Testis (tissue), 3 donors: ENCODE results near the gene BPIFA3. TPM values are rescaled to one million over a fixed set of nuclear protein-coding genes. Genes with fewer than 3 reads are reported as not detected.

Source experiments
- DNase-seq: peaks from one replicate; pipeline ENCODE4 v3.0.0-alpha.2; 2019
- H3K27ac ChIP-seq, 2 donors: fragments of 200-600 bp; sonication (generic); one replicate each; pipeline ENCODE4 v1.5.1; 2019
- H3K27me3 ChIP-seq: fragments of 200-600 bp; sonication (generic); one replicate; pipeline ENCODE4 v1.5.1; 2019
- H3K36me3 ChIP-seq: fragments of 200-600 bp; sonication (generic); one replicate; pipeline ENCODE4 v1.5.1; 2017; ENCODE audit warnings: low read depth; ENCODE audit errors: missing control alignments
- H3K4me1 ChIP-seq: fragments of 200-600 bp; sonication (generic); one replicate; pipeline ENCODE4 v1.5.1; 2019
- H3K4me3 ChIP-seq, 2 donors: fragments of 200-600 bp; sonication (generic); one replicate each; pipeline ENCODE4 v1.5.1; 2017 to 2019
- H3K9me3 ChIP-seq: fragments of 200-600 bp; sonication (generic); one replicate; pipeline ENCODE4 v1.5.1; 2017
- CTCF ChIP-seq, 3 experiments: fragments of 450-650 bp in 2 of 3; fragments of 200-600 bp in 1 of 3; sonication (generic) in 1 of 3; IDR thresholded peaks; one replicate each; pipeline ENCODE4 v1.5.1; 2016 to 2019; ENCODE audit warnings: antibody characterized with exemption in 3 of 3, mild to moderate bottlenecking in 2 of 3, moderate library complexity in 1 of 3
- POLR2A ChIP-seq: fragments of 450-650 bp; IDR thresholded peaks from one replicate; pipeline ENCODE4 v1.6.1; 2017; ENCODE audit warnings: antibody characterized with exemption, mild to moderate bottlenecking, moderate library complexity
- WGBS, 2 donors: methylation state at CpG; one replicate each; pipeline ENCODE4 v1.1.5; 2018; 5-methylcytosine and 5-hydroxymethylcytosine counted together
- intact Hi-C: fragments of 100-400 bp; cut with DNase I; formaldehyde crosslinking; loops from one replicate; pipeline ENCODE4 v1.15.1; 2023; ENCODE audit warnings: low total_unique reads
- polyA plus RNA-seq: library from polyadenylated mRNA; stranded (reverse); fragments of 350-450 nt; fragmentation: Illumina TruSeq; extraction: RNeasy Lipid Tissue Mini Kit (QIAGEN cat#74804); gene quantifications from one replicate; pipeline ENCODE4 v1.2.3, GENCODE V29; 2014; ENCODE audit warnings: low read depth, low replicate concordance; ENCODE audit not compliant: insufficient read depth
- total RNA-seq, 2 donors: library from RNA; depleted of rRNA; stranded (reverse); fragments of >200 nt; gene quantifications; one replicate each; pipeline ENCODE4 v1.2.3, GENCODE V29; 2016

The BPIFA3 gene
- total and polyA plus RNA-seq, 3 donors from 2014 or later, result 30.7 to 147 (median 106) TPM

- no peaks in the 10 kb centered on the region for H3K9me3 ChIP-seq
- H3K4me1 ChIP-seq, result no peaks in the 10 kb centered on the region
- intact Hi-C loops, result no loop called here
- no peak for DNase-seq
- H3K4me3 ChIP-seq, result no peak overlapping the region
- no peaks in the 10 kb centered on the region for H3K27me3 ChIP-seq
- WGBS, 2 donors, result 80 to 85% methylated on average over 3 of the region's 3 CpGs
- H3K27ac ChIP-seq, result no peak overlapping the region
- TF ChIP-seq CTCF (IDR thresholded peaks at IDR 0.05) (no peak), POLR2A (no peak)
- no peaks in the 10 kb centered on the region for H3K36me3 ChIP-seq
Observed at GRCh38 chr20:33176101-33176500, 41.1 kb upstream of the BPIFA3 start.

- TF ChIP-seq POLR2A (no peak), CTCF (IDR thresholded peaks at IDR 0.05) (no peak)
- no peaks in the 10 kb centered on the region for H3K4me1 ChIP-seq
- peak; percentile 74 for DNase-seq
- H3K9me3 ChIP-seq, result no peaks in the 10 kb centered on the region
- no peaks in the 10 kb centered on the region for H3K27me3 ChIP-seq
- 57 to 69% methylated on average over 9 of the region's 9 CpGs for WGBS, 2 donors
- no peak overlapping the region for H3K4me3 ChIP-seq
- no peak overlapping the region for H3K27ac ChIP-seq
- no peaks in the 10 kb centered on the region for H3K36me3 ChIP-seq
- intact Hi-C loops, result no loop called here
Observed at GRCh38 chr20:33177866-33178265, 39.3 kb upstream of the BPIFA3 start.

- Histone ChIP-seq H3K4me1 (no peaks in the 10 kb centered on the region), H3K27ac (no peak overlapping the region), H3K9me3 (no peaks in the 10 kb centered on the region), H3K27me3 (no peaks in the 10 kb centered on the region), H3K4me3 (no peak overlapping the region), H3K36me3 (no peaks in the 10 kb centered on the region)
- no peak for DNase-seq
- intact Hi-C loops, result no loop called here
- 61 to 75% methylated on average over 6 of the region's 6 CpGs for WGBS, 2 donors
- TF ChIP-seq CTCF (IDR thresholded peaks at IDR 0.05) (no peak), POLR2A (no peak)
Observed at GRCh38 chr20:33178726-33179125, 38.4 kb upstream of the BPIFA3 start.

GRCh38 chr20:33180169-33180568 is 37.0 kb upstream of the BPIFA3 start:
- Histone ChIP-seq H3K9me3 (no peaks in the 10 kb centered on the region), H3K4me3 (no peak overlapping the region), H3K36me3 (no peaks in the 10 kb centered on the region), H3K27ac (no peak overlapping the region), H3K4me1 (no peaks in the 10 kb centered on the region), H3K27me3 (no peaks in the 10 kb centered on the region)
- 94 to 97% methylated on average over 4 to 5 of the region's 5 CpGs for WGBS, 2 donors
- intact Hi-C loops, result no loop called here
- no peak for TF ChIP-seq CTCF (IDR thresholded peaks at IDR 0.05)
- no peak for TF ChIP-seq POLR2A
- no peak for DNase-seq

GRCh38 chr20:33181482-33182093 is 35.6 kb upstream of the BPIFA3 start:
- no peak for TF ChIP-seq POLR2A
- no peak for TF ChIP-seq CTCF (IDR thresholded peaks at IDR 0.05)
- intact Hi-C loops, result no loop called here
- no peaks in the 10 kb centered on the region for H3K36me3 ChIP-seq
- no peaks in the 10 kb centered on the region for H3K4me1 ChIP-seq
- no peaks in the 10 kb centered on the region for H3K9me3 ChIP-seq
- H3K4me3 ChIP-seq, result no peak overlapping the region
- H3K27ac ChIP-seq, result no peak overlapping the region
- 80 to 86% methylated on average over 1 of the region's 1 CpG for WGBS, 2 donors
- H3K27me3 ChIP-seq, result no peaks in the 10 kb centered on the region
- DNase-seq, result no peak
